HG02759 (cell line): Measurements from ENCODE around the gene MBTPS1.

Experiments
- ATAC-seq: cut with Tn5 transposase; IDR thresholded peaks from one replicate; pipeline ENCODE4 v1.9.1; 2021; ENCODE audit warnings: mild to moderate bottlenecking, moderate library complexity; ENCODE audit not compliant: unreplicated experiment

The MBTPS1 gene

DNA sequence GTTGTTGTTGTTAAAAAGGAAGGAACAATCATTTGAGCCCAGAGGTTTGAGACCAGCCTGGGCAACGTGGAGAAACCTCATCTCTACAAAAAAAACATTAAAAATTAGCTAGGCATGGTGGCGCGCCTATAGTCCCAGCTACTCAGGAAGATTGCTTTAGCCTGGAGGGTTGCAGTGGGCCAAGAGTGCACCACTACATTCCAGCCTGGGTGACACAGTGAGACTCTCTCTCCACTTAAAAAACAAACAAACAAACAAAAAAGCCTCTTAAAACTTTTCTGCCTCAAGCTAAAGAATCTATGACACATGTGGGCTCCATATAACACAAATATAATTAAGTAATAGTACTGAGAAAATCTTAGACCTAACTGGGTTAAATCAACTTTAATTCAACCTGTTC is 12.5 kb downstream of the MBTPS1 start:
- no peak for ATAC-seq

DNA sequence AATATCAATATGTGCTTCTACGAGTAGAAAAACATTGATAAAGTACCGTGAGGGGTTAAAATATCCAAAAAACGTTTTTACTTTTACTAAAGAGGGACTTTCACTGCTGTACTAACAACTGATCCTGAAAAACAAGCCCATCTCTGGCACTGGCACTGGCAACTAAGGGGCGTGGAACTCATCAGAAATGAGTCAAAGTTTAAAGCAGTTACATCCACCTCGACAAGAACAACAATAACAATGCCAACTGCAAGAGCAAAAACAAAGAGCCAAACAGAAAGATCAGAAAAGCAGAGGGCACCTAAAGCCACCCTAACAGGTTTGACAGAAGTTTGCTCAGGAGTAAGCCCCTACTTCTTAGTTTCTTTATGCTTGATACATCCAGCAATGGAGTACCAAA is 13.1 kb downstream of the MBTPS1 start:
- no peak for ATAC-seq

DNA sequence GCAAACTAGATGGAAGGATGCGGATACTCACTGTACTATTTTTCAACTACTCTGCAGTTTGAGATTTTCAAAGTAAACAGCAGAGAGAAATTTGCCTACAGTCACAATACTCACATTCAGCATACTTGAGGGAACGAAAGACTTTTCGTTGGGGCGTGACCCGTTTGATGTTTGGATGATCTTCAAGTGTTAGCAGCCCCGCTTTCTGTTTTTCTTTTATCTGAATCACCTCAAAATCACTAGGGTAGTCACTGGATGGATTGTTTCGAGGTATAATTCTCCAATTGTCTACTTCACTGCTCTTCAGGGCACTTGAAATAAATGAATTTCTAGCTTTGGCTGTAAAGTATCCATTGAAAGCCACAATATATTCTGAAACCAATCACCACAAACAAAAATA is 17.8 kb downstream of the MBTPS1 start:
- ATAC-seq, result no peak

- no peak for ATAC-seq
These were observed 20.2 kb downstream of the MBTPS1 start for GRCh38 chr16:84096447-84097005.

GRCh38 chr16:84095466-84095865 is 21.3 kb downstream of the MBTPS1 start:
- ATAC-seq, result no peak

DNA sequence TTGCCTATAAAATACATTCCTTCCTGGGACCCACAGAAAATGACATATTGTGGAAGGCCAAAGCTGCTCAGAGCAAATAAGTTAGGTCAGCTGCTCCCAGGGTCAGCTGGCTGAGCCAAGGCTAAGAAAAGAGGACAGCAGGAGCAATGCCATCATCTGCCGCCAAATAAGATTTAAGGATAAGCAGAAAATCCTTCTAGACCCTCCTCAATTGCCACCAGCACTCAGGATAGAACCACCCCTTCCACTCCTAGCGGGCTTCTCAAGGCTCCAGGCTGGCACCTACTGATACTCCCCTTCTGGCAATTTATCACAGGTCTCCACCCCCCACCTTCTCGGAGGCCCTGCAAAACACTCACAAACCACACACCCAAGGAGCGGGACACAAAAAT is 22.9 kb downstream of the MBTPS1 start:
- ATAC-seq, result no peak

DNA sequence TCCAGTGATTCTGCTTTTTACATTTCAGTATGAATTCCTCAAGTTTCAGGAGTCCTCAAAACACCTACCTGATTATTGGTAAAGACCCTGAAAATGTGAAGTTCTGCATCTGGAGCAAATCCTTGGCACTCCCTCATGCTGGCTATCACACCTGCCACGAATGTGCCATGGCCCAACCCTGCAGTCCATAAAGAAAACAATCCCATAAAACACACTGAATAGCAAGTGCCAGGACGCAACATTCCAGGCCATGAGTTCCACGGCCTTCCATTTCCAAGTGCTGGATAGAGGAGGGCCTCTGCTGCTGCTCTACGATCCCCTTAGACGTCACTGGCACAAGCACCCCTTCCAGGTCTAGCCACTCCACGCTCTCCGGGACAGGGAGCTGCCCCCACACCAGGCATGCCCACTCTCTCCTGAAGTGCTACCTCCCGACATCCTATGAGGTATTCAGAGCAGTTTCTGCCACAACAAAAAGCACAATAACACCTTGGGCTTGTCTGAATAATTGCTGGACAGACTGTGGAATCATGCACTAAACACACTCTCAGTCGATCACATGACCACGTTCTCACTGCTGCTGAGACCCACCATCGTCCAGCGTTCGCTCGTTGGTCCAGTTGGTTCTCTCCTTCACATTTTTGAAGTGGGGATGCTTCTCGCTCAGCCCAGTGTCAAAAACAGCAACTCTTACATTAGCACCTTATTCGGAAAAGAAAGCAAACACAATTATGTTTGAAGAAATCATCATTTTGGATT is 23.4 kb downstream of the MBTPS1 start:
- no peak for ATAC-seq

- no peak for ATAC-seq
These were observed 25.3 kb downstream of the MBTPS1 start for GRCh38 chr16:84091460-84091859.

DNA sequence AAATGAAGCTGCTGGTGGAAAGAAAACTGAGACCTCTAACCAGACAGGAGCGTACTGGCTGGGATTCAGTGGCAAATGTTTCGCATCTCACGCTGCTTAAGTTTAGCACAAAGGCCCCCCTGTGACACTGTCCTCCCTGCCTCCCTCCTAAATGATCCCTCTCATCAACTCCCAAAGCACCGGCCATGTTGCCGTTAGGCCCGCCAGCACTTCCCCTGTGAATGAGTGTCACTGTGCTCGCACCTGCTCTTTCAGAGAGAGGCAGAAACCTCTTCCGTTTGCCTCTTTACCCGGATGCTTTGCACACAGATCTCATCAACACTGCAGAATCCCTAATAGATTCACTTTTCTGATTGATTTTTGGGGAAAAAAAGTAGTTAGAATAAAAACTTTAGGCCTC is 26.5 kb downstream of the MBTPS1 start:
- no peak for ATAC-seq

DNA sequence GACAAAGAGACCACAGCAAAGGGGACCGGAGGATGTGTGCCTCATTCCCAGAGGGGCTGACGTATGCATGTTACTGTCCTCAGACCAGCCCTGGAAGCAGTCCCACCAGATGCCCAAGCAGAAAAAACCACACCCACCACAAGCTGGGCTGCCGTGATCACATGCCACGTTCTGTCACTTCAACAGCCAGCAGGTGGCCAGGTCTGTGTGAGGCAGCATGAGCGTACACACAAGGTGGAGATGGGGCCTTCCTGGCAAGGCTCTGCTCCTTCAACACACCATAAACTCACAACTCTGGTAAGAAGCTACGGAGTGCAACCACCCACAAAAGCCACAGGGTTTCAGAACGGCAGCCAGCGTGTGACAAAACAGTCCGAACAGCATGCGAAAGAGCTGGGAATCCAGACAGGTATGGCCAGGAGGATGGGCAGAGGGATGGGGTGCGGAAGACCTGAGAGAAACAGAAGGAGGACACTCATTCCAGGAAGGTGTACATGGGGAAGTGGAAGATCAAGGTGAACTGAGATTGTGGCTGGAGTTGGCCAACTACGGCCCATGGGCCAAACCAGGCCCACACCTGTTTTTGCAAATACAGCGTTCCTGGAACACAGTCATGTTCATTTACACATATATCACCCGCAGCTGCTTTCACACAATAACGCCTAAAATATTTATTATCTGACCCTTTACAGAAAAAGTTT is 27.9 kb downstream of the MBTPS1 start:
- ATAC-seq, result peak; percentile 89

DNA sequence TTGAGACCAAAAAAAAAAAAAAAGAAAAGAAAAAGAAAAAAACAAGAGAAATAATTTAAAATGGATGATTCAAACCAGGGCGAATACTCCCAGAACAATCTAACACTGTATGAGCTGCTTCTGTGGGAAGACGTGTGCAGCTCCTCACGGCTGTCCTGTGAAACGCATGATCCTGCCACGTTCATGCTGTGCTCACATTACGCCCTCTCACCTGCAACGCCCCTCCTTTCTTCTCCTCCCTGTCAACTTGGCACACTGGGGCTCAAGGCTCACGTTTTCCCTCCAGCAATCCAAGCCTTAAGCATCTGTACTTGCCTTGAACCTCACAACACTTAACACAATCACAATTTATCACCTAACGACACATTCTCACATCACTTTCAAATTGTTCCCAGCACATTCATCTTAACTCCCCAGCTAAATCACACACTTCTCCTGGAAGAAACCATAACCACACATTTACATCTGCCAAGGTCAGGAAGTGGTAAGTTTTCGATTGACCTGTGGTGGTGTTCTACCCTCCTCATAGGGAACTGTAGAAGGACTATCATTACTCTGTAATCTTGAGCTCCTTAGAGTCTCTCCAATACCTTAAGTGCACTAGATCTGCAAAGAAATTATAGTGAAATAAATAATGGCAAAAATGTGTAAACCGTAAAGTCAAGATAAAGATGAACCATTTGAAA is 29.1 kb downstream of the MBTPS1 start:
- no peak for ATAC-seq

GRCh38 chr16:84087001-84087400 is 29.7 kb downstream of the MBTPS1 start:
- no peak for ATAC-seq

DNA sequence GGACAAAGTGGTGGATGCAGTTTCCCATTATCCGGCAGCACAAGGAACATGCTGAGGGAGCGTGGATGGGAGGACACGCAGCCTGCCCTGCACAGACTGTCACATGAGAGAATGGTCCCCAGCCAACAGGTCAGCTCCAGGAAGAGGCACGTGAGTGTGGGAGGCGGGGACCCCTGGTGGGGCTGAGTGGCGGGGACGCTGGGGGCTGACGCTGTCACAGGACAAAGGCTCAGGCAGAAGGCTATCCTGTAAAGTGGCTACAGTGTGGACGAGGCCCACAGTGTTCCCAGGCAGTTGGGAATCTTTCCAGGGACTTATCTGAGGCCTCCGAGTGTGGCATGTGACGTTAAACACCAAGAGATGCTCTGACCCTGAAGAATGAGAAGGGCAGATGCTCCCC is 30.4 kb downstream of the MBTPS1 start:
- no peak for ATAC-seq

GRCh38 chr16:84085773-84086172 is 31.0 kb downstream of the MBTPS1 start:
- no peak for ATAC-seq

- no peak for ATAC-seq
These were observed 31.5 kb downstream of the MBTPS1 start for GRCh38 chr16:84085271-84085667.

GRCh38 chr16:84084570-84085270 is 32.0 kb downstream of the MBTPS1 start:
- ATAC-seq, result peak; percentile 50

DNA sequence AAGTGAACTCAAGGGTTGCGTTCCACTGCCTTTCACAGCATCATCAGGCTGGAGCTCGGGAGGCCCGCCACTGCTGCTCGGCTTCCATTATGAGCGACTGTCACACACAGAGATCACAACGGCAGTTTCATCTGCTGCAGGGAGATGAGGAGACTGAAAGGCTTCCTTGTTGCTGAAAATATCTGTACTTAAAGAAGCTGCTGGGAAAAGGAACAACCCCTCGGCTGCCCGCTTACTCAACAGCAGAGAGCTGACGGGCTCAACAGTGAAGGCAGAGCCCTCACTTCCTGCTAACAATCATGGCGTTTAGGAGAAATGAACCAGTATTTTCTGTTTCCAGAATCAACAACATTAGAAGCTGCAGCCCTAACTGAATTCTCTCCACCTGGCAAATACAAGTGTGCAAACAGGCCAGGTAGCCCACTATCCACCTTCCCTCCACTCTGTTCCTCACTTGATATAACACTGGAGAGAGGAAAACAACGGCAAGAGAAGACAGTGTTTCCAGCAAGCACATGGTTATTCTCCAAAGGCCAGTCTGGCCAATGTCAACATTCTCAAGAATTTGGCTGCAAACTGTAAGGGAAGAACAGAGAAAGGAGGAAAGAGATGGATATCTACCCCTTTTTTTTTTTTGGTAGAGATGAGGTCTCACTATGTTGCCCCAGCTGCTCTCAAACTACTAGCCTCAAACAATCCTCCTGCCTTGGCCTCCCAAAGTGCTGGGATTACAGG is 33.7 kb downstream of the MBTPS1 start:
- no peak for ATAC-seq

DNA sequence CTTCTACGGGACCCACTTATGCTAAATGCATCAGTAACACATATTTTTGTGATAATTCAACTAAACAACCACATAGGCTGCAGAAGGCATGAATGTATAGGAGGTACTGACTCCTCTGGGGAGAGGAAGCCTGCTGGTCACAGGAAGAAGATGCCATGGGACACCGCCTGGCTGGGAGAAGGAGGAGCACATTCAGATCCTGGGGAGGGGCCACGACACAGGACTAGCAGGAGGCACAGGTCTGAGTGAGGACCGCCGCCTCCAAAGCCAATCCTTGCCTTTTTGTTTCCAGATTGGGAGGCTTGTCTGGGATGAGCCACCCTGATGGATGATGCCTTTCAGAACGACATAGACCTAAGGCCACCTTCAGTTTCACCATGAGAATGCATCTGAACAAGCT is 34.6 kb downstream of the MBTPS1 start:
- ATAC-seq, result no peak

DNA sequence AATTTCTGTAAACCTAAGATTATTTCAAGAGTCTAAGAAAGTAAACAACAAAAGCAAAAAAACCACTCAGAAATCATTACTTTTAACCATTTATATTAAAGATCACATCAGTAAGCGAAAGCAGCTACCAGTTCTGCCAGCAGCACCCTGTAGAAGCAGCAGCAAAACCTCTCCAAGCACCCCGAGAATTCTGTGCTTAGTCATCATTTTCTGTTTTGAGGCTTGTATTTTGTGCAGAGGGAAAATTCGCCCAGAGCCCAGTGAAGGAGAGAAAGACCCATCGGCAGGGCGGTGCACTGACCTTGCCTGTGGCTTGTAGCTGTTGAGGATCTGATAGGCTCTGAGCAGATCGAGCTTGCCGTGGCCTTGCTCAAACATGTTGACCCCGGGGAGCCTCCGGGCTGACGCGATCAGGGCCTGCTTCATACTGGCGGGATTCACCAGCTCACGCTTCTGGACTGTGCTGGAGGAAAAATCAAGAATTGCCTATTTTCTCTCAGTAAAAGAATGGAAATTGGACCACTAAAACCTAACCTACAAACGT is 35.2 kb downstream of the MBTPS1 start:
- no peak for ATAC-seq

DNA sequence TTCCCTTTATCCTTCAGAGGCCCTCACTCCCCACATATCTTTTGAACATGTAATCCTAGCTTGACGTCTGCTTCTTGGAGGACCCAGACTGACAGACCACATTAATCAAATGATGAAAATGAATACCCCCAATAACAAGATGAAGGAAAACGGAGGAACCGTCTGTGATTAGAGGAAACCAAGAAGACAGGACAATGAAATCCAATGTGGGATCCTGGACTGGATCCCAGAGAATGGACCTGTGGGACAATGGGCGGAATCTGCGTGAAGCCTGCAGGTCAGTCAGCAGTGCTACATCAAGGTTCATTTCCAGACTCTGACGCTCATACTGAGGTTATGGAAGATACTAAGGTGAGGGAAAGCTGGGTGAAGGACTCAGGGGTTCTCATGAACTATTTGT is 35.9 kb downstream of the MBTPS1 start:
- ATAC-seq, result no peak
